Psoas muscle (tissue), 8 donors: ENCODE results near the gene GRIN3B. TPM values are rescaled to one million over a fixed set of nuclear protein-coding genes. Genes with fewer than 3 reads are reported as not detected.

Experiments
- ATAC-seq, 4 donors: fragments of 200-7000 bp; cut with Tn5 transposase; one replicate each; pipeline ENCODE4 v1.9.1; 2020; ENCODE audit warnings: moderate library complexity in 3 of 4, mild to moderate bottlenecking in 2 of 4
- DNase-seq, 2 donors: peaks; one replicate each; pipeline ENCODE4 v3.0.0-alpha.2; 2020
- H3K27ac ChIP-seq: fragments of 200-600 bp; one replicate; pipeline ENCODE4 v1.8.0; 2022
- H3K27me3 ChIP-seq, 3 donors: fragments of 200-600 bp in 1 of 3; one replicate each; pipeline versions ENCODE4 v1.6.1 to v1.8.0; 2013 to 2022; ENCODE audit warnings: low read length in 2 of 3, mild to moderate bottlenecking in 2 of 3, moderate library complexity in 1 of 3; ENCODE audit not compliant: insufficient read depth in 3 of 3
- H3K36me3 ChIP-seq, 2 donors: fragments of 200-600 bp in 1 of 2; one replicate each; pipeline versions ENCODE4 v1.6.1 to v1.8.0; 2013 to 2022; ENCODE audit warnings: low read depth in 1 of 2, mild to moderate bottlenecking in 1 of 2, moderate library complexity in 1 of 2; ENCODE audit not compliant: insufficient read depth in 1 of 2
- H3K4me1 ChIP-seq: fragments of 200-600 bp; one replicate; pipeline ENCODE4 v1.8.0; 2022
- H3K4me3 ChIP-seq: fragments of 200-600 bp; one replicate; pipeline ENCODE4 v1.8.0; 2022; ENCODE audit warnings: mild to moderate bottlenecking
- H3K9me3 ChIP-seq: fragments of 200-600 bp; one replicate; pipeline ENCODE4 v1.8.0; 2022
- WGBS, 3 donors: extraction: QIAGEN DNeasy Blood & Tissue Kit; methylation state at CpG; one replicate each; pipeline versions ENCODE4 v1.1.6 to v1.1.7; 2013; 5-methylcytosine and 5-hydroxymethylcytosine counted together
- intact Hi-C, 2 donors: fragments of 100-400 bp; cut with DNase I; formaldehyde crosslinking; loops; one replicate each; pipeline versions ENCODE4 v1.11.0 to v1.14.2; 2022
- polyA plus RNA-seq, 3 donors: library from polyadenylated mRNA; stranded (reverse); fragments of 200-250 nt; gene quantifications; one replicate each; pipeline ENCODE4 v1.2.3, GENCODE V29; 2013
- total RNA-seq, 4 donors: library from RNA; stranded (reverse); fragmentation: NEBNext Ultra II Directional in 2 of 4; extraction: Animal tissue kit (Norgen Biotek cat#: 25700) in 2 of 4; gene quantifications; one replicate each; pipeline versions ENCODE4 v1.2.1 to v1.2.4, GENCODE V29; 2021 to 2023
- TF ChIP-seq, protein P1 (sequence below): fragments of 200-600 bp; IDR thresholded peaks from one replicate; pipeline ENCODE4 v1.8.0; 2022; ENCODE audit warnings: antibody characterized with exemption
- donor health status: healthy with polysubstance abuse.
- donor health status: DM: no; HTN: no; CAD: no; lungs with moderate emphysema.
- donor health status: Bipolar disorder and iron deficiency.
- donor health status: healthy.
- donor health status: DM: yes; HTN: yes; CAD: no.
- donor health status: DM: no; HTN: no; CAD: no.
- donor health status: DM: no; HTN: no; CAD: no.
- donor health status: DM: yes; HTN: yes; CAD: no.

Gene GRIN3B
- total and polyA plus RNA-seq, 7 donors: 0.01 to 0.16 TPM; not detected in 5

DNA sequence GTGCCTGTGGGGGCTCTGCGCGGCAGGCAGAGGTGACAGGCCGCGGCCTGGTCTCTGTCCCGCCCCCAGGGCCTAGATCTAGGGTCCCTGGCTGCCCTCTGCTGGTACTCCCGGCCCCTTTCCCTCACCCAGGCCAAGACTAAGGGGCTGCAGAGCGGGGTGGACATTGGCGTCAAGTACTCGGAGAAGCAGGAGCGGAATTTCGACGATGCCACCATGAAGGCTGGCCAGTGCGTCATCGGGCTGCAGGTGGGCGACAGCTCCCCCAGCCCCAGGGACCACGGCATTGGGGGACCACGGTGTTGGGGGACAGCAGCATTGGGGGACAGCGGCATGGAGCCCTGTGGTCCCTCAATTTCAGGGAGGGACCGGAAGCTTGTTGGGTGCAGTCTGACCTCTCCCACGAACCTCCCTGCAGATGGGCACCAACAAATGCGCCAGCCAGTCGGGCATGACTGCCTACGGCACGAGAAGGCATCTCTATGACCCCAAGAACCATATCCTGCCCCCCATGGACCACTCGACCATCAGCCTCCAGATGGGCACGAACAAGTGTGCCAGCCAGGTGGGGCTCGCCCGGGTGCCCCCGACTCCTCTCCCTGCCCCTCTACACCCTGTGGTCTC is 35.9 kb downstream of the GRIN3B start:
- intact Hi-C loops: no loop called here
- Histone ChIP-seq H3K9me3 (no peaks in the 10 kb centered on the region), H3K4me3 (no peak overlapping the region), H3K27ac (no peak overlapping the region), H3K27me3 (no peaks in the 10 kb centered on the region), H3K36me3 (peaks cover 0 to 15% of the 10 kb centered on the region in 2 donors), H3K4me1 (peaks cover 17% of the 10 kb centered on the region)
- no peak for DNase-seq
- no peak for ATAC-seq
- TF ChIP-seq, protein P1, sequence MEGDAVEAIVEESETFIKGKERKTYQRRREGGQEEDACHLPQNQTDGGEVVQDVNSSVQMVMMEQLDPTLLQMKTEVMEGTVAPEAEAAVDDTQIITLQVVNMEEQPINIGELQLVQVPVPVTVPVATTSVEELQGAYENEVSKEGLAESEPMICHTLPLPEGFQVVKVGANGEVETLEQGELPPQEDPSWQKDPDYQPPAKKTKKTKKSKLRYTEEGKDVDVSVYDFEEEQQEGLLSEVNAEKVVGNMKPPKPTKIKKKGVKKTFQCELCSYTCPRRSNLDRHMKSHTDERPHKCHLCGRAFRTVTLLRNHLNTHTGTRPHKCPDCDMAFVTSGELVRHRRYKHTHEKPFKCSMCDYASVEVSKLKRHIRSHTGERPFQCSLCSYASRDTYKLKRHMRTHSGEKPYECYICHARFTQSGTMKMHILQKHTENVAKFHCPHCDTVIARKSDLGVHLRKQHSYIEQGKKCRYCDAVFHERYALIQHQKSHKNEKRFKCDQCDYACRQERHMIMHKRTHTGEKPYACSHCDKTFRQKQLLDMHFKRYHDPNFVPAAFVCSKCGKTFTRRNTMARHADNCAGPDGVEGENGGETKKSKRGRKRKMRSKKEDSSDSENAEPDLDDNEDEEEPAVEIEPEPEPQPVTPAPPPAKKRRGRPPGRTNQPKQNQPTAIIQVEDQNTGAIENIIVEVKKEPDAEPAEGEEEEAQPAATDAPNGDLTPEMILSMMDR: no peak
- 84 to 90% (median 87%) methylated on average over 24 to 29 of the region's 29 CpGs for WGBS, 3 donors

- H3K4me1 ChIP-seq: peaks cover 32% of the 10 kb centered on the region
- H3K27ac ChIP-seq: no peak overlapping the region
Measured at GRCh38 chr19:1037621-1038064, 37.4 kb downstream of the GRIN3B start.

GRCh38 chr19:1038978-1039645 is 38.9 kb downstream of the GRIN3B start:
- Histone ChIP-seq H3K4me1 (peaks cover 32% of the 10 kb centered on the region), H3K4me3 (peak overlapping the region; percentile 74), H3K27ac (peak overlapping the region; percentile 82), H3K9me3 (no peaks in the 10 kb centered on the region), H3K27me3 (no peaks in the 10 kb centered on the region), H3K36me3 (peaks cover 0 to 5% of the 10 kb centered on the region in 2 donors)
- intact Hi-C loops: no loop called here
- 63 to 65% (median 64%) methylated on average over 20 to 22 of the region's 22 CpGs for WGBS, 3 donors
- DNase-seq (peak; percentile 21 to 50), ATAC-seq (no peak)
- TF ChIP-seq, protein P1: no peak

More at GRCh38 chr19:1037621-1038064, 37.4 kb downstream of the GRIN3B start:
- peak in 1 of 2 donors; percentile 13 for DNase-seq
- intact Hi-C loops: no loop called here
- Histone ChIP-seq H3K9me3 (no peaks in the 10 kb centered on the region), H3K27me3 (no peaks in the 10 kb centered on the region), H3K4me3 (no peak overlapping the region), H3K36me3 (peaks cover 0 to 11% of the 10 kb centered on the region in 2 donors)
- no peak for ATAC-seq
- WGBS, 3 donors: 71 to 81% (median 79%) methylated on average over 21 to 22 of the region's 22 CpGs
- TF ChIP-seq, protein P1: no peak

DNA sequence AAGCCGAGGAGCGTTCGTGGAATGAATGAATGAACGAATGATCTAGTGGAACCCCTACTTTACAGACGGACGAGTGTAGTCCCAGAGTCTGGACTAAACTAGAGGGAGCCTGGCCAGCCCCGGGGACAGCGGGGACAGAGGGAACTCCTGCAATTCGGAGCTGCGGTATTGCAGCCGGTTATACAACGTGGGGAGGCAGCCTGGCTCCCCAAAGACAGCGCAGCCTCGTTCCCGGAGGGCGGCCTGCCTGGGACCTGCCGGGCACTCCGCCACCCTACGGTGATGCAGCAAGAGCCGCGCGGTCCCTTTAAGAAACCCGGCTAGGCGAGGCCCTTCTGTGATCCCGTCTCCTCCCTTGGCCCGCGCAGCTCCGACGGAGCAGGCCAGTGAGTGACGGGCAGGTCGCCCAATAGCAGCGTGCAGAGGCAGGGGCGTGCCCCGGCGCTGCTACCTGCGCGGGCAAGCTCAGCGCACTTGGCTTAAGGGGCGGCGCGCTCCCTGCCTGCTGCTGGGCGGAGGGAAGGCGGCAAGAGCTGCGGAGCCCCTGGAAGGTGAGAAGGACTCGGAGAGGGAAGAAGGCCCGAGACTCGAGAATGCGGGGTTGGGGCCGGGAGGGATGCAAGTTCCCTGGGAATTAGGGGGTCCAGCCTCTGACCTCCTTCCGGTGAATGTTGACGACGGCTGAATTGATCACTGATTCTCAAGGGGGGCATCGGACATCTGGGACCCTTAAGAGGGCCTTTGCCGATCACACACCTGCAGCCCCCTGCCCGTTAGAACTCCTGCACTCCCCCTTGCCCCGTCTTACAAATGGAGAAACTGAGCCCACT is 39.6 kb downstream of the GRIN3B start, which contains the start of gene ABCA7:
ABCA7 (plus strand) TSS at position 462 of the 830 bp plus-strand sequence. CDS start 1,255 bp downstream, outside the sequence.
- DNase-seq: peak; percentile 98 to 99
- WGBS, 3 donors: 1 to 2% (median 1%) methylated on average over 43 to 56 of the region's 56 CpGs
- H3K9me3 ChIP-seq: no peaks in the 10 kb centered on the region
- ATAC-seq: peak; percentile 89 to 92 (median 91)
- H3K27me3 ChIP-seq: no peaks in the 10 kb centered on the region
- TF ChIP-seq, protein P1: no peak
- H3K27ac ChIP-seq: peak within 1 kb of the TSS; percentile 82
- H3K4me1 ChIP-seq: peaks cover 32% of the 10 kb centered on the region
- peaks cover 0 to 11% of the 10 kb centered on the region in 2 donors for H3K36me3 ChIP-seq
- intact Hi-C loops: loop anchor here (5.0 kb wide), 1 partner anchor 52 kb away; no protein-coding TSS in a partner anchor
- H3K4me3 ChIP-seq: peak within 1 kb of the TSS; percentile 74
